Measurements from ENCODE around the gene SDR9C7.

The SDR9C7 gene

DNA sequence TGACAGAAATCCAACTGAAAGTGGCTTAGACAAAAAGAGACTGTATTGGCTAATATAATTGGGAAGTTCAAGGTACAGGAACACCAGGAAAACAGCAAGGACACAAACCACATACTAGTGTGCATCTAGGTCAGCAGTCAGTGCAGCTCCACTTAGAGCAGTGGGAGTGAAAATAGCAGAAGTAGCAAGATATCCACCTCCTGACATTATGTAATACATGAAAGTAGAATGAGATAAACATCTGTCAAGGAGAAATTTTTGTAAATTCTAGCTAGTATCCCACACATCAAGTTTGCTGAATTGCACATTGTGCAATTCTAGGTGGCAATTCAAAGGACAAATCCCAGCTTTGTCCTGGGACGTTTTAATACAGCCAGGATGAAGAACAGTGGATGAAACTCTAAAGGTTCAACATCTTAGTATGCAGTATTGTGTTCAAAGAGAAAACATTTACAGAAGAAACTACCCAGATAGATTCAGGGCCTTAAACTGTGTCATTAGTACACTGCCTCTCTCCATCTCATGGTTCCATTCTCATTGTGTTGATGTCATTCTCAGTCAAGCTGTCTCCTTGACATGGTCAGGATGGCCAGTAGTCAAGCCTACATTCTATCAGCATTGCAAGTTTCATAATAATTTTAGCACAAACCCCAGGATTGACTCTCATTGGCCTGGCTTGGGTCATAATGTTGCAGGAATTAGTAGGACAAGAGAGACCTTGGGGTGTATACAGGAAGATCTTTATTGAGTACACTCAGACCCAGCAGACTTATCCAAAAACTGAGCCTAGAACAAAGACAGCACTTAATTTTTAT lies 56.8 kb downstream of the SDR9C7 start:
- DNase-seq (ENCODE audit: low spot score), result no peak

DNA sequence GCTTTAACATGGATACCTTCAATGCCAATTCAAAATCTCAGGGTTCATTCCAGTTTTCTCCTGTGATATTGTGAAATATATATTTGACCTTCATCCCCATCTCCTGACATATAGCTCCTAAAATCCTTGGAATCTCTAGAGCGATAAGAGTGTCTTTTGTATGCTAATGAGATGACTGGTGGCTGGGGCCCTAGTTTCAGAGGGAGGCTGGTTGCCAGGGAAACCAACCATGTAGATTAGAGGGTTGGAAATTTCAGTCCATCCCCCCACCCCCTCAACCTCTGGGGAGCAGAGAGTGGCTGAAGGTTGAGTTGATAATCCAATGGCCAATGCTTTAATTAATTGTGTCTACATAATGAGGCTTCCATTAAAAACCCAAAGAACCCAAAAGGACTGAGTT lies 59.4 kb downstream of the SDR9C7 start:
- DNase-seq (ENCODE audit: low spot score), result no peak

DNA sequence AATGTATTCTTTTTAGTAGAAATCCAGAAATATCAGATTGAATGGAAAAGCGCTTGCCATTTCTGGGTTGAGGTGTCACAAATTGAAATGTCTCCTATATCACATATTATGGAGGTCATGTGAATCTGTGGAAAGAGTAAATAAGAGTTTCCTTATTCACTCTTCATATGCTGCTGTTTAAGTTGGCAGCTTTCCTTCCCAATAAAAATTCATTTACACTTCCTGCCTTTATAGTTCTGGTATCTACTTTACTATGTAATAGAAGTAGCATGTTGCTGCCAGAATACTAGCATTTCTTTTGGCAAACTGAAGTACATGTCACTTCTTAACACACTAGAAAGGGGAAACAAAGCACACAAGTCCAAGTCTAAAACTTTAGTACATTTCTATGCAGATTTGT lies 60.8 kb downstream of the SDR9C7 start:
- DNase-seq (ENCODE audit: low spot score), result no peak
